ENCODE data around the gene WHAMM. TPM values are rescaled to one million over a fixed set of nuclear protein-coding genes. Genes with fewer than 3 reads are reported as not detected.

WHAMM gene
- total RNA-seq, 6 donors from 2014 or later = 10.6 to 15.7 (median 11.6) TPM

DNA sequence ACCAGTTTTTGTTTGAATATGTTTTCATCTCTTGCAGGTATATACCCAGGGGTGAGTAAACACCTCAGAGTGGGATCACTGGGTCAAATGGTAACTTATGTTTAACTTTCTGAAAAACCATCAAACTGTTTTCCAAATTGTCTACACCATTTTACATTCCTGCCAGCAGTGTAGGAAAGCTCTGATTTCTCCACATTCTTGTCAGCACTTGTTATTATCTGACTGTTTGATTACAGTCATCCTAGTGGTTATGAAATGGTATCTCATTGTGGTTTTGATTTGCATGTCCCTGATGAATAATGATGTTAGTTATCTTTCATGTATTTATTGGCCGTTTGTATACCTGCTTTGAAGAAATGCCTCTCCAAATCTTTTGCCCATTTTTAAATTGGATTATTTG lies 17.4 kb upstream of the WHAMM start:
- Histone ChIP-seq H3K4me3 (no peak overlapping the region), H3K27me3 (no peaks in the 10 kb centered on the region), H3K27ac (no peak overlapping the region), H3K36me3 (no peaks in the 10 kb centered on the region), H3K4me1 (no peaks in the 10 kb centered on the region), H3K9me3 (no peaks in the 10 kb centered on the region)
- no peak for DNase-seq
- no peak for ATAC-seq (ENCODE audit: low FRiP score in 2 of 2)
- TF ChIP-seq POLR2AphosphoS5 (IDR thresholded peaks at IDR 0.05) (no peak), EP300 (IDR thresholded peaks at IDR 0.05) (no peak), POLR2A (IDR thresholded peaks at IDR 0.05) (no peak)
- TF ChIP-seq, protein P1, sequence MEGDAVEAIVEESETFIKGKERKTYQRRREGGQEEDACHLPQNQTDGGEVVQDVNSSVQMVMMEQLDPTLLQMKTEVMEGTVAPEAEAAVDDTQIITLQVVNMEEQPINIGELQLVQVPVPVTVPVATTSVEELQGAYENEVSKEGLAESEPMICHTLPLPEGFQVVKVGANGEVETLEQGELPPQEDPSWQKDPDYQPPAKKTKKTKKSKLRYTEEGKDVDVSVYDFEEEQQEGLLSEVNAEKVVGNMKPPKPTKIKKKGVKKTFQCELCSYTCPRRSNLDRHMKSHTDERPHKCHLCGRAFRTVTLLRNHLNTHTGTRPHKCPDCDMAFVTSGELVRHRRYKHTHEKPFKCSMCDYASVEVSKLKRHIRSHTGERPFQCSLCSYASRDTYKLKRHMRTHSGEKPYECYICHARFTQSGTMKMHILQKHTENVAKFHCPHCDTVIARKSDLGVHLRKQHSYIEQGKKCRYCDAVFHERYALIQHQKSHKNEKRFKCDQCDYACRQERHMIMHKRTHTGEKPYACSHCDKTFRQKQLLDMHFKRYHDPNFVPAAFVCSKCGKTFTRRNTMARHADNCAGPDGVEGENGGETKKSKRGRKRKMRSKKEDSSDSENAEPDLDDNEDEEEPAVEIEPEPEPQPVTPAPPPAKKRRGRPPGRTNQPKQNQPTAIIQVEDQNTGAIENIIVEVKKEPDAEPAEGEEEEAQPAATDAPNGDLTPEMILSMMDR (IDR thresholded peaks at IDR 0.05) = no peak
- 71 to 72% methylated on average over 1 of the region's 1 CpG for WGBS, 2 donors

GRCh38 chr15:82793737-82794136 lies 15.7 kb upstream of the WHAMM start:
- H3K9me3 ChIP-seq = no peaks in the 10 kb centered on the region
- DNase-seq = no peak
- H3K27ac ChIP-seq = no peak overlapping the region
- no peak overlapping the region for H3K4me3 ChIP-seq
- H3K36me3 ChIP-seq = no peaks in the 10 kb centered on the region
- no peaks in the 10 kb centered on the region for H3K27me3 ChIP-seq
- TF ChIP-seq, protein P1 (IDR thresholded peaks at IDR 0.05) = no peak
- no peak for TF ChIP-seq POLR2A (IDR thresholded peaks at IDR 0.05)
- no peak for TF ChIP-seq POLR2AphosphoS5 (IDR thresholded peaks at IDR 0.05)
- no peak for TF ChIP-seq EP300 (IDR thresholded peaks at IDR 0.05)
- no peaks in the 10 kb centered on the region for H3K4me1 ChIP-seq
- ATAC-seq (ENCODE audit: low FRiP score in 2 of 2) = no peak

GRCh38 chr15:82798104-82798503 lies 11.3 kb upstream of the WHAMM start:
- no peak overlapping the region for H3K27ac ChIP-seq
- WGBS, 2 donors = 76 to 79% methylated on average over 4 of the region's 4 CpGs
- TF ChIP-seq POLR2A (IDR thresholded peaks at IDR 0.05) = no peak
- no peak for TF ChIP-seq POLR2AphosphoS5 (IDR thresholded peaks at IDR 0.05)
- no peak for TF ChIP-seq EP300 (IDR thresholded peaks at IDR 0.05)
- TF ChIP-seq, protein P1 (IDR thresholded peaks at IDR 0.05) = no peak
- ATAC-seq (ENCODE audit: low FRiP score in 2 of 2) = no peak
- H3K36me3 ChIP-seq = no peaks in the 10 kb centered on the region
- H3K27me3 ChIP-seq = no peaks in the 10 kb centered on the region
- H3K4me3 ChIP-seq = no peak overlapping the region
- H3K4me1 ChIP-seq = no peaks in the 10 kb centered on the region
- DNase-seq = no peak
- H3K9me3 ChIP-seq = no peaks in the 10 kb centered on the region

DNA sequence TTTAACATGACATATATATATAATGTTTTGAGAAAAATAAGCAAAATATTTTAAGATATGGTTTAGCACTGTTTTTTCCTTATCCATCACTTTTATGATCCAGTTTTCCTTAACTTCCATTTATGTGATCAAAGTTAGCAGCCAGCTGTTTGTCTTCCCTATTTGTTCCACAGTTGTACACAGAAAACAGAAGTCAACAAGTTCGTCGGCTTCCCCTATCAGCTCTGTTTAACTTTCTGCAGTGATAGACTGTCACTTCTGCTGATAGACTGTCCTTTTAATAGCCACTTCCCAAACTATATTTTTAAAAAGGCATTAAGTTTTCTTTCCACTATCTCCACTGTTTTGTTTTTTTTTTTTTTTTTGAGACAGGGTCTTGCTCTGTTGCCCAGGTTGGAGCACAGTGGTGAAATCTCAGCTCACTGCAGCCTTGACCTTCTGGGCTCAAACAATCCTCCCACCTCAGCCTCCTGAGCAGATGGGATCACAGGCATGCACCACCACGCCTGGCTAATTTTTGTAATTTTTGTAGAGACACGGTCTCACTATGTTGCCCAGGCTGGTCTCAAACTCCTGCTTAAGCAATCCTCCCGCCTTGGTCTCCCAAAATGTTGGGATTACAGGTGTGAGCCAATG lies 10.8 kb upstream of the WHAMM start:
- Histone ChIP-seq H3K9me3 (no peaks in the 10 kb centered on the region), H3K36me3 (no peaks in the 10 kb centered on the region), H3K4me3 (no peak overlapping the region), H3K4me1 (no peaks in the 10 kb centered on the region), H3K27ac (no peak overlapping the region), H3K27me3 (no peaks in the 10 kb centered on the region)
- ATAC-seq (ENCODE audit: low FRiP score in 2 of 2) = no peak
- DNase-seq = no peak
- WGBS, 2 donors = 70 to 80% methylated on average over 5 of the region's 5 CpGs
- TF ChIP-seq POLR2AphosphoS5 (IDR thresholded peaks at IDR 0.05) = no peak
- TF ChIP-seq, protein P1 (IDR thresholded peaks at IDR 0.05) = no peak
- no peak for TF ChIP-seq EP300 (IDR thresholded peaks at IDR 0.05)
- TF ChIP-seq POLR2A (IDR thresholded peaks at IDR 0.05) = no peak

DNA sequence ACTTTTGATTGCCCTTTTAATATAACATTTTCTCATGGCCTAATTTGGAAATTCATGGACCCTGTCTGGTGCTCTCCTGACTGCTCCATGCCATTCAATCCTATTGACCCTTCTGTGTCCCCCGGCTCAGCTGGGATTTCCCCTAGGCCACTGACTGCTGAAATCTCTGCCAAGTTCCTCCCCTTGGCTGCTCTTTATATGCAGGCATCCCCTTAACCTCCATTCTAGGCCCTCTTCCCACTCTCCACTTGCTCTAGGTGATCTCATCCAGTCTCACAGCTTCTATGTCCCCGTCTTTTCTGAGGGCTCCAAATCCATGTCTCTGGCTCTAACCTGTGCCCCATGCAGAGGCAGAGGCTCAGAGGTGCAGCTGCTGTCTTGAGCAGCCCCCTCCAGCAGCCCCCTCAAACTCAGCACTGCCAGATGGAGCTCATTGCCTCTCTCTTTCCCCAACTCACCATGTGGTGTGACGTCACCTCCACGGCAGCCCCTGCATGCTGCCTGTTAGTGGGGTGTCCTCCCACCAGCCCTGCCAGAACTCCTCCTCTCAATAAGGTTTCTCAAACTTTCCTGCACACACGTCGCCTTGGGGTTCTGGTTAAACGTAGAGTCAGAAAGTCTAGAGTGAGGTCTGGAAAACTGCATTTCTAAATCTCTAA lies 10.1 kb upstream of the WHAMM start:
- no peak overlapping the region for H3K4me3 ChIP-seq
- WGBS, 2 donors = 82% methylated on average over 7 of the region's 7 CpGs
- H3K9me3 ChIP-seq = no peaks in the 10 kb centered on the region
- no peaks in the 10 kb centered on the region for H3K36me3 ChIP-seq
- TF ChIP-seq, protein P1 (IDR thresholded peaks at IDR 0.05) = no peak
- TF ChIP-seq POLR2A (IDR thresholded peaks at IDR 0.05) (no peak), EP300 (IDR thresholded peaks at IDR 0.05) (no peak), POLR2AphosphoS5 (IDR thresholded peaks at IDR 0.05) (no peak)
- H3K4me1 ChIP-seq = no peaks in the 10 kb centered on the region
- ATAC-seq (ENCODE audit: low FRiP score in 2 of 2) = no peak
- H3K27ac ChIP-seq = no peak overlapping the region
- no peak for DNase-seq
- H3K27me3 ChIP-seq = no peaks in the 10 kb centered on the region
